GM18499 (cell line): ENCODE data around the gene CARD11.

Source experiments
- ATAC-seq: cut with Tn5 transposase; IDR thresholded peaks from one replicate; pipeline ENCODE4 v1.9.1; 2021; ENCODE audit warnings: moderate number of reproducible peaks; ENCODE audit not compliant: insufficient read depth, unreplicated experiment

The CARD11 gene

DNA sequence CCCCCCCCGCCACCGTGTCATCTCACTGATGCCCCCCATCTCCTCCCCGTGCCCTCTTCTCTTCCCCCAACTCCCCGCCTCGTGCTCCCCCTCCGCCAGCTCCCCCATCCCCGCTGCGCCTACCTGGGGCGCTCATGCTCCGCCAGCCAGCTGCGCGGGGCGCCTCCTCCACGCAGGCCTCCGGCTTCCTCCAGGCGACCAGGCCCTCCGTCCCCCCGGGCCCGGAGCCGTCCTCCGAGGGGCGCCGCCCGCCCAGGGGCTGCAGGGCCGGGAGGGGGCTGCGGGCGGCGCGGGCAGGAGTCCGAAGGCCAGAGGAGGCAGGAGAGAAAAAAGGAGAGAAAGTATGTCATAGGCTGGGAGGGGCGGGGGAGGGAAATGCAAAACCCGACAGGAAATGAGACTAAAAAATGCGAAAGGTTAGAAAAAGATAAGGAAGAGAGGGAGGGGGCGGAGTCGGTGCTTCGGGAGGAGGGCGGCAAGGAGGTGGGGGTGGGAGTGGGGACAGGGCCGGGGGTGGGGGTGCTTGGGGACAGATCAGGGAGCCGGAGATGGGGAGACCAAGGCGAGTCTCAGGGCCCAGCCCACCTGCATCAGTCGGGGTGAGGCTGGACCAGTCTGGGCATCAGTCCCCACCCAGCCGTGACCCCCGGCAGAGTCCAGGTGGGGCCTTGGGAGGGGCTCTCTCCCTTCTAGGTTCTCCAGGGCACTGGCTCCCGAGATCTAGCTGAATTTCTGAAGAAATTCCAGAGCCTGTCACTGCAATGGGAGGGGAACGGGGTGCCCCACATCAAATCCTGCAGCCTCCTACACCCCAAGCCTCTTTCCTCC lies at the start of gene CARD11:
TSS of gene CARD11 (minus strand) at position 324 of the 828 bp plus-strand sequence. CDS start 85,361 bp downstream, outside the sequence.
- no peak for ATAC-seq

DNA sequence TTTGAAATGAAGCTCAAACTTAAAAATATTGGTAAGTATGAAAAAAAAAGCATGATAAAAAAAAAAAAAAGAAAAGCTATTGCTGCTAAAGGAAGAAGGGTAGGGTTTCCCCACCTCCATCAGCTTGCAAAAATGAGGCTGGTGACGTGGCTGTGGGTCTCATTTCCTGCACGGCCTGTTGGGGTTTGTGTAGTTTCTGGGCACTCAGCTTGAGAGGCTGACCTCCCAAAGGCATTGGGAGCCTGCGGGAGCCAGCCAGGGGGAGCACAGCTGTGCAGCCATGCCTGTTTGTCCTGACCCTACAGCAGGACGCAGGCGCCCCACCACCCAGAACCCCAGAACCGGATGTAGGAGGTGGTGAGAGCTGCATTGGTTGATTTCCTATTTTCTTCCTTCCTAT lies 48.8 kb upstream of the CARD11 start:
- no peak for ATAC-seq

DNA sequence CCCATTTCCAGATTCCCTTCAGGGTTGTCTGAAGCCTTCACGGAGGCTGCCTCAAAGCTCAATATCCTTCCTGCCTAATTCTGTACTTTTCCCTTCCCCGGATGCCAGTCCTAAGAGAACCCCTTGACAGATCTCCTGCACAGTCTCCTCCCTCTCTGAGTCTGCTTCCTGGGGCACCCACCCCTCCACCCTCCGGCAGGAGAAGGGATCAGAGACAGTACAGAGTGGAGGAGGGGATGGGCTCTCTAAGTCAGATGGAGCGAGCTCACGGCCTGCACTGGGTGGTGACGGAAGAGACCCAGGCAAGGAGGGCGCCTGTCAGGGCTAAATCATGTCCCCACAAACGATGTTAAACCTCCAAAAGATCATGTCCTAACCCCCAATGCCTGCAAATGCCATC lies 48.0 kb upstream of the CARD11 start:
- no peak for ATAC-seq

GRCh38 chr7:3089493-3089892 lies 45.8 kb upstream of the CARD11 start:
- ATAC-seq, result no peak

GRCh38 chr7:3087243-3087755 lies 43.6 kb upstream of the CARD11 start:
- ATAC-seq, result no peak

DNA sequence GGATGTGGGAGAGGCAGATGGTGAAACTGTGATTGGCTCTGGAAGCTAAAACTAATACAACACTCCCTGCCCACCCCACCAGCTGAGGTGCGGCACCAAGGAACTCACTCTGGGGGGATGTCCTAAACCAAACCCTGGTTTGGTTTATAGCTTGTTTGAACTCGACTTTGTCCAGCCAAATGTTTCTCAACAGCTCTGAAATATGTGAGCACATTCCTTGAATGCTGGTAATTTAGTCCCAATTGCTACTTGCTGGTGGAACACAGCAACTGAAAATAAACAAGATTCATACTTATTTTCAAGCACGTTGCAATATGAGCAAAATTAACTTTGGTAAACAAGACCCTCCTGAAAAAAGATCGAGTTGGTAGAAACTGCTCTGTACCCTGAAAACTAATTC lies 39.7 kb upstream of the CARD11 start:
- no peak for ATAC-seq

DNA sequence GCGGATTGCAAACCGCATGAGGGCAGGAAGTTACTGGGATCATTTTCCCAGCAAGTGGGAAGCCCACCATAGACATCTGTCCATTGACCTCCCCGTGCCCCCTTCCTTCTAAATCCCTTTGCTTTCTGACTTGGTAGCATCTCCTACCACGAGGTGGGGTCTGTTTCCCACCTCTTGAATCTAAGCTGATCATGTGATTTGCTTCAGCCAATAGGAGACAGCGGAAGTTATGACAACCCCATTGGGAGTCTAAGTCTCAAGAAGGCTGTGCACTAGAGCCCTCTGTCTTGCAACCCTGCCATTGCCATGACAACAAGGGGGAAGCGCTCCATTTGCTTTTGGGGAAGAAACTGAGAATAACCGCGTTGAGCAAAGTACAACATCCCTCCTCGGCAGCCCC lies 39.2 kb upstream of the CARD11 start:
- ATAC-seq, result no peak

GRCh38 chr7:3082386-3082785 lies 38.7 kb upstream of the CARD11 start:
- no peak for ATAC-seq

GRCh38 chr7:3080106-3080505 lies 36.4 kb upstream of the CARD11 start:
- no peak for ATAC-seq

DNA sequence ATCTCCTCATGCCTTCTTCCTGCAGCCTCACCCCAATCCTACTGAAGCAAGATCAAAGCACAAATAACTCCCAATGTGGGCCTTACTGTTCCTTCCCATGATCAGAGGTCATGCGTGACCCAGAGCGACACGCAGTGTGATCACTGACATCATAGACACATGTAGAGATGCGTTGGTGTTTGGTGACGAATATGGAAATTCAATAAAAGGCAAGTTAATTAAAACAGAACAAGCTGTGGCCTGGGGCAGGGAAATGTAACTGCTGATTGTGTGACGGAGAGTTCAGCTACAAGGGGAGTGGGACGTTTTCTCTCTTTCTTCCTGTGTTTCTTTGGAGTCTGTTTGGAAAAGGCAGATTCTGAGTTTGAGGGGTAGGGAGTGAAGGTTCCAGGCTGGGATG lies 34.8 kb upstream of the CARD11 start:
- no peak for ATAC-seq

- ATAC-seq, result no peak
Measured at GRCh38 chr7:3076700-3077099, 33.0 kb upstream of the CARD11 start.

DNA sequence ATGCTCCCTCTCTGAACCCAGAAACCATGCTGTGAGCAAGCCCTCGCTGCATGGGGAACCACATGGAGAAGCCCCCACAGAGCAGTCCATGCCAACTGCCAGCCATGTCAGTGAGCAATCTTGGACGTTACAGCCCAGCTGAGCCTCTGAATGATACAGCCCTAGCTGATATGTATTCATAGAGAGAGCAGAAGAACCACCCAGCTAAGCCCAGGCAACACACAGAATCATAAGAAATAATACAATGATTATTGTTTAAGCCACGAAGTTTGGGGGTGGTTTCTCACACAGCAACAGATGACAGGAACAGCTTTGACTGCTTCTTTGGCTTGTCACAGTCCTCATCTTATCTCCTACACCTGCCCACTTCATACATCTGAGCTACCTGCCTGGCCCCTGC lies 32.5 kb upstream of the CARD11 start:
- no peak for ATAC-seq

- ATAC-seq, result no peak
Measured at GRCh38 chr7:3075441-3075840, 31.8 kb upstream of the CARD11 start.

DNA sequence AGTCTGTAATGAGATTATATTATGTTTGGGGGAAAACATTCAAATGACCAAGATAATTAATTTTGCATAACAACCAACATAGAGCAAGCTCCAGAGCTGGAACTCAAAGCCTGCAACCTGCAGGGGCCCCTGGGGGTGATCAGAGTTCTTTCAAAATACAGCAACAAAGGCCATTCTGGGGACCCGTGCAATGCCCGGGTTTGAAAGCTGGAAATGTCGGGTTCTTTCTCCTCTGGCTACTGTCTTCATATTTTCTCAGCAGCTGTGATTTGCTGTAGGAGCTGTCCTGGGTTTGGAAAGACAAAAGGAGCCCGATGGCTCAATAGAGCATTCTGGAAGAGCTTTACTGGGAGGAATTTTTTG lies 30.8 kb upstream of the CARD11 start:
- ATAC-seq, result no peak

GRCh38 chr7:3073763-3074458 lies 30.2 kb upstream of the CARD11 start:
- no peak for ATAC-seq

- no peak for ATAC-seq
Measured at GRCh38 chr7:3070908-3071307, 27.2 kb upstream of the CARD11 start.

DNA sequence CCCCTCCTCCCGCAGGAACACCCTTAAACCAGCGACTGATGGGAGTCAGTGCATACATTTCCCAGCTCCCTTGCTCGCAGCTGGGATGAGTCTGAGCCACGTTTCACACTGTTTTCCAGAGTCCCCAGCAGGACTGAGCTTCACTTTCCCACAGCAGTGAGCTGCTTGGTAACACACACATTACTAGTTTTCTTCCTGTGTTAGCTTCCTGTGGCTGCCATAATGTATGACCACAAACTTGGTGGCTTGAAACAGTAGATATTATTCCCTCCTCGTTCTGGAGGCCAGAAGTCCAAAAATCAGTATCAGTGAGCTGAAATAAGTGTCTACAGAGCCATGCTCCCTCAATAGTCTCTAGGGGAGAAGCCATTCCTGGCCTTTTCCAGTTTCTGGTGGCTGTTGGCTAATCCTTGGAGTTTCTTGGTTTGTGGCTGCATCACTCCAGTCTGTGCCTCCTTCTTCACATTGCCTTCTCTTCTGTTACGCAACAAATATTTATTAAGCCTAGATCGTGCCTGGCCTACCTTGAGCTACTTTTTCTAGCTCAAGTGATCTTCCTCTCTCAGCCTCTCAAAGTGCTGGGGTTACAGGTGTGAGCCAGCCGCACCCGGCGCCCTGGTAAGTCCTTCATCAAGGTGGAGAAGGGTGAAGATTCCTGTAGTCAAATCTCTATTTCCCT lies 26.2 kb upstream of the CARD11 start:
- no peak for ATAC-seq

GRCh38 chr7:3068530-3068929 lies 24.9 kb upstream of the CARD11 start:
- ATAC-seq, result peak; percentile 38

- ATAC-seq, result no peak
Measured at GRCh38 chr7:3067606-3068380, 24.1 kb upstream of the CARD11 start.

GRCh38 chr7:3067193-3067592 lies 23.5 kb upstream of the CARD11 start:
- no peak for ATAC-seq
